Measurements from ENCODE around the gene RARRES1.
"Not testable (repeated sequence)": the region's sequence is repeated elsewhere in the genome, so short reads cannot be mapped to it uniquely, and the experiment has no call there.

Gene RARRES1

GRCh38 chr3:158731486-158731885 lies 771 bp downstream of the RARRES1 start:
- no peak for DNase-seq

GRCh38 chr3:158728851-158729250 lies 3.4 kb downstream of the RARRES1 start:
- DNase-seq = no peak

GRCh38 chr3:158728061-158728377 lies 4.2 kb downstream of the RARRES1 start:
- DNase-seq = no peak

GRCh38 chr3:158727206-158728060 lies 4.8 kb downstream of the RARRES1 start:
- peak; percentile 58 for DNase-seq

GRCh38 chr3:158725348-158726011 lies 6.8 kb downstream of the RARRES1 start:
- DNase-seq = no peak

- DNase-seq = no peak
Observed at GRCh38 chr3:158723991-158724390, 8.3 kb downstream of the RARRES1 start.

- DNase-seq = no peak
Observed at GRCh38 chr3:158722108-158722507, 10.1 kb downstream of the RARRES1 start.

- DNase-seq = no peak
Observed at GRCh38 chr3:158718490-158719170, 13.6 kb downstream of the RARRES1 start.

- no peak for DNase-seq
Observed at GRCh38 chr3:158717576-158717975, 14.7 kb downstream of the RARRES1 start.

GRCh38 chr3:158713094-158713499 lies 19.2 kb downstream of the RARRES1 start:
- no peak for DNase-seq

- no peak for DNase-seq
Observed at GRCh38 chr3:158712443-158712842, 19.8 kb downstream of the RARRES1 start.

- DNase-seq = no peak
Observed at GRCh38 chr3:158711886-158712285, 20.4 kb downstream of the RARRES1 start.

GRCh38 chr3:158710601-158711000 lies 21.7 kb downstream of the RARRES1 start:
- no peak for DNase-seq

GRCh38 chr3:158709666-158710083 lies 22.6 kb downstream of the RARRES1 start:
- DNase-seq = no peak

GRCh38 chr3:158703566-158703965 lies 28.7 kb downstream of the RARRES1 start:
- DNase-seq = no peak

- no peak for DNase-seq
Observed at GRCh38 chr3:158702815-158703481, 29.3 kb downstream of the RARRES1 start.

GRCh38 chr3:158701420-158702065 lies 30.7 kb downstream of the RARRES1 start:
- no peak for DNase-seq

GRCh38 chr3:158700559-158700958 lies 31.7 kb downstream of the RARRES1 start:
- DNase-seq = no peak

GRCh38 chr3:158696618-158697017 lies 35.6 kb downstream of the RARRES1 start:
- no peak for DNase-seq

GRCh38 chr3:158693866-158694456 lies 38.3 kb downstream of the RARRES1 start:
- not testable (repeated sequence) for DNase-seq

- no peak for DNase-seq
Observed at GRCh38 chr3:158685159-158685558, 47.1 kb downstream of the RARRES1 start.

- no peak for DNase-seq
Observed at GRCh38 chr3:158683230-158683962, 48.9 kb downstream of the RARRES1 start.

Measured in NCI-H69 (cell line).